T-helper 22 cell (primary cell): Measurements from ENCODE around the gene KNSTRN.

Source experiments
- DNase-seq: peaks from one replicate; pipeline ENCODE4 v3.0.0-alpha.2; 2020; ENCODE audit warnings: low read depth

Gene KNSTRN

DNA sequence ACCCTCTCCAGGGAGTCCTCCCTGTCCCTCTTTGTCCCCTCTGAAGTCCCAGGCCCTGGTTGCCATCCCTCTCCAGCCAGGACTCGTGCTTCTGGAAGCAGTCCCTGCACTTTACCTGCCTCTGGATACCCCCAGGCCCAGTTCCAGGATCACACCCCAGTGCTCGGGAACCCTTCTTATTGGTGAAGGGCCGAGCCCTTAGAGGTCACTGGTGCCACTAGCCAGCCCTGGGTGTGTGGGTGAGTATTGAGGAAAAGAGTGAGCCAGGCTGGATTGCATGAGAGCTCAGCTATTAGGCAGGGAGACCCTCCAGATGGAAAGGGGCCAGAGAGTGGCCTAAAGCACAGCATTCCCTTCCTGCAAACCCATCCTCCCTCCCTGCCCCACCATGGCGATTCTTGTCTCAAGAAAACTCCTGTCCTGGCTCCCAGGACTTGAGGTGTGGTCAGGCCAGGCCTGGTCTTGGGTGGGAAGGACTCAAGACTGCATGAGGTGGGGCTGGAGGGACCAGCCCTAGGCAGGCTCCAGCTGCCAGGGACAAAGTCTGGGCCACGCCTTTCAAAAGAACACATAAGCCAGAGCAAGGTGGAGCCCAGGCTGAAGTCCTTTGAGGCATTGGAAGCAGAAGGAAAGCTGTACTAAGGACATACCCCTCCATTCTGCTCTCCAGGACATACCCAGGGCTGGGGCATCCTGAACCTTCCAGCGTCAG lies 36.5 kb upstream of the KNSTRN start:
- no peak for DNase-seq

DNA sequence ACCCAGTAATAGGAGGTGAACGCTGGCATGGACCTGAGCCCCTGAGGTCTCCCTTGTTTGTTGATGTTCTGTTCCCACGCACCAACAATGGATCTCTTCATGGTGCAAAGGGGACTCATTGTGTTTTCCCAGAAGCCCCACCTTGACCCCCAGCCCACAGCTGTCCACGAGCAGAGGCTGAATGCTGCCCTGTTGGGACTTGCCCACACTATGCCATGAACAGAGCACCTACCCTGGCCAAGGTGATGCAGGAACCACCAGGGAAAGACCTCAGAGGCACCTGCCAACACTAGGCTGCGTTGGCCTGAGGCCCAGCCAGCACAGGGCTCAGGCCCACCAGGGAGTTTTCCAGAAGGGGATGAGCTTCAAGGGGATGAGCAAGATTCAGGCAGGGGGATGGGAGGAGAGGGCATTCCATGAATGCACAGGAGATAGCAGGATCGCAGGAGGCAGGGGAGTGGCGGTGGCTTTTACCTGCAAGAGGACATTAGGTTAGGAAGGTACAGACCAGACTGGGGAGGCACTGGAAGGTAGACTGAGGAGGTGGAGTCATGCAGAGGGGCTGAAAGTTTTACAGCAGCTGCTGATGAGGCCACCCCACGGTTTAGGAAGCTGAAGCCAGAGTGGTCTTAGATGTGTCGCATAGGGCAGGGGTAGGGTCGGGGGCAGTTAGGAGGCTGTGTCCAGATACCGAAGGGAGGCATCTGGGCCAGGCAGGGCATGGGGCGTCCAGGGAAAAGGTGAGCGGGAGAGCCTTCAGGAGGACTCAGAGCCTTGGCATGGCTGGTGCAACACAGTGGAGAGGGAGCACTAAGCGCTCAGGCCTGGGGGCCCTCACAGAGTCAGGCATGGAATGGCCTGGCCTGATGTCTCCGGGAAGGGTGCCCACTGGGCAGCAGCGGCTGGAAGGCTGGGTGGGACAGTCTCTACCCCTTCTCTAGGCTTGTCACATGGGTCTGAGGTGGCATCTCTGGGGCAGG lies 35.7 kb upstream of the KNSTRN start:
- DNase-seq: no peak

DNA sequence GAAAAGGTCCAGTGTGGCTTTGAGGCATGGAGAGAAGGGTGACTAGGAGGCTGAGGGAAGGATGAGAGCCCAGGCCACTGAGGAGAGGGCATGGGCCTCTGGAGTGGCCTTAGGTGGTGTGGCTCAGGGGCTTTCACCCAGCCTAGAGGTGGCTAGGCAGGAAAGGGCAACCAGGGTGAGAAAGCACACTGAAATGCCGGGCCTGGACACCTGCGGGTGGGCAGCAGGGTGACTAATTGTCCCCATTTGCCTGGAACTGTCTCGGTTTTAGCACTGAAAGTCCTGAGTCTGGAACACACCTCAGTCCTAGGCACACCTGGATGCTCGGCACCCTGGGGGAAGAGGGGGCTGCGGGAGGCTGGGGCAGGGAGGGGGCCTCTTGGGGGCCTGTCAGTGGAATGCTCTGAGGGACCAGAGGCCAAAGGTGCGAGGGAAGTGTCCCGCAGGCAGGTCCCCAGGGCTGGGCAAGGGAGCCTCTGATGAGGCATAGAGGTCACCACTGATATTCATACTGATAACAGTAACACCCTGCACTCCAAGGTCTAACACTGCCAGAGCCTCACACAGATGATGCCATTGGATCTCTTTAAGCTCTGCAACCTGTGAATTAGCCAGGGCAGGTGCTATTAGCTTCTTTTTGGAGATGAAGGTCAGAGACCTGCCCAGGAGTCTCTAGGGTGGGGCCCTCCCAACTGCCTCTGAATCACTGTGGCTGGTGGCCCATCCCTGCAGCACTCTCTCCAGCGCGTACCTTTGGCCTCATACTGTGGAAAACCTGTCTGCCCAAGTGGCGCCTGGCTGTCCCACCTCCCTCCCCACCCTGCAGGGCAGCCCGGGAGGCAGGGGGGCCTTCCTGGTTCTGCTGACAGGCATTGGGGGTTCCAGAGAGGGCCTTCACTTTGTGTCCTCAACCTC lies 34.7 kb upstream of the KNSTRN start:
- DNase-seq: no peak

DNA sequence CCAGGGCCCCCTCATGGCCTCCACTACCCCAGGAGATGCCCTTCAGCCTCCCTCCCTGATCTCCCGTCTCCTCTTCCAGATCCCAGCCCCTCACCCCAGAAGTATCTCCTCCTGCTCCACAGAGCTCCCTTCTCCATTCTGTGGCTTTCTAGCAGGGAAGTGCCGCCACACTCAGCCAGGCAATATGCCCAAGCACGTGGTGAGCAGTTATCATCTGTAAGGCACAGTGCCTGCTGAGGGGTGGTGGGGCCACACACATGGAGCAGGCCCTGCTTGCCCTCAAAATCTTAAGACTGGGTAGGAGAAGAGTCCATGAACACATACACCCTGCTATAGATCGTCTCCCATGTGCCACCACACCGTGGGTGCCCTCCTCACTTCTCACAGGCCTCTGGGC lies 34.0 kb upstream of the KNSTRN start:
- no peak for DNase-seq

DNA sequence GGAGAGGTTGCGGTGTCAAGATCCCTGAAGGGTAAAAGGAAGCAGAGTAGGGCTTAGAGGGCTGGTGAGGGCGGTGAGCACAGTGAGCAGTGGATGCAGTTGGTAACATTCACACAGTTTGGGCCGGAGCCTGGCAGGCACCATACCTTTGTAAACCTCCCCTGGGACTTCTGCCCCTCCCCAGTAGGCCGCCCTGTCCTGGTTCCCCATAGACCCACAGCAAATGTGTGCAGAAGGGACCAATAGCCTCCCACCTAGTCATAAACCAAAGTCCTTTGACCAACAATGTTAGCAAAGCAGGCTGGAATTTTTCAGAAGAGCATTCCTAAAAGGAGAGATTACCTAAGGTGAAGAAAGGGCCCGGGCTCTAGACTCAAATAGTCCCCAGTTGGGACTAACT lies 33.4 kb upstream of the KNSTRN start:
- DNase-seq: no peak

DNA sequence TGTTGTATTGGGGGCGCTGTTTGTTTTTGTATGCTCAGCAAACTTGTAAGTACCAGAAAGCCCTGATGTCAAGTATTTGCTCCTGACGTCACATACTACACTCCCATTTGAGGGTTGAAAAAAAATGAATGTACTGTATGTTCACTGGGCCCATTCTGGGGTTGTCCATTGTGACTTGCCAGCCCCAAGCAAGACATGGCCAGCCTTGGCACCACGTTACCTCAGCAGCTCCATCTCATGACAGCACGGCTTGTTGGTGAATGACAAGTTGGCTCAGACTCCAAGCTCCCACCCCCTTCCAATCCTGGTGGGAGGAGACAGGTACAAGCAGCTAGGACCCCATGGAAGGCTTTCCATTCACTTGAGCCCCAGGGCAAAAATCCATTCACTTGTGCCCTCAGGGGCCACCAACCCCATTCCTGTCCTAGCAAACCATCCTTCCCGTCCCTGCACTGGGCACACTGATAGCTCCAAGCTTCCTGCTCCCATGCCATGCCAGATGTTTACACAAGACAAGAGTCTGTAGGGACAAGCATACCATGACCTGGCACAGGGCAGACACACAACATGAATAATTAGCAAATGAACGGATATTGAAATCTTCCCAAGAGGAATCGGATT lies 30.1 kb upstream of the KNSTRN start:
- no peak for DNase-seq

DNA sequence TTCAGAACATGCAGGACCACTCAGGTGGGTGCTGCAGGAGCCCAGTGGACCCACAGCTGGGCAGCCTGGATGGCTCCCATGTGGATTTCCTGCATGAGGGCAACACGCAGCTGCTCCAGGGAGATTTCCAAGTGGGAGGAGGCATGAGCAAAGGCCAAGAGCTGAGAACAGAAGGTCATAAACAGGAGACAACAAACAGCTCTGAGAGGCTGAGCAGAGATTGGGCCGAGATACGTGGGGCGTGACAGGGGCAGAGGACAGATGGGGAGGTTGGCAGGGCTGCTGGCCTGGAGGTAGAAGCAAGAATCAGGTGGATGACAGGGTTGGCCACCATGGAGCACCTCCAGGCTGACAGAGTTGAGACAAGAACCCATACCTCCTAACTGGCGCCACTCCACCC lies 28.8 kb upstream of the KNSTRN start:
- no peak for DNase-seq

DNA sequence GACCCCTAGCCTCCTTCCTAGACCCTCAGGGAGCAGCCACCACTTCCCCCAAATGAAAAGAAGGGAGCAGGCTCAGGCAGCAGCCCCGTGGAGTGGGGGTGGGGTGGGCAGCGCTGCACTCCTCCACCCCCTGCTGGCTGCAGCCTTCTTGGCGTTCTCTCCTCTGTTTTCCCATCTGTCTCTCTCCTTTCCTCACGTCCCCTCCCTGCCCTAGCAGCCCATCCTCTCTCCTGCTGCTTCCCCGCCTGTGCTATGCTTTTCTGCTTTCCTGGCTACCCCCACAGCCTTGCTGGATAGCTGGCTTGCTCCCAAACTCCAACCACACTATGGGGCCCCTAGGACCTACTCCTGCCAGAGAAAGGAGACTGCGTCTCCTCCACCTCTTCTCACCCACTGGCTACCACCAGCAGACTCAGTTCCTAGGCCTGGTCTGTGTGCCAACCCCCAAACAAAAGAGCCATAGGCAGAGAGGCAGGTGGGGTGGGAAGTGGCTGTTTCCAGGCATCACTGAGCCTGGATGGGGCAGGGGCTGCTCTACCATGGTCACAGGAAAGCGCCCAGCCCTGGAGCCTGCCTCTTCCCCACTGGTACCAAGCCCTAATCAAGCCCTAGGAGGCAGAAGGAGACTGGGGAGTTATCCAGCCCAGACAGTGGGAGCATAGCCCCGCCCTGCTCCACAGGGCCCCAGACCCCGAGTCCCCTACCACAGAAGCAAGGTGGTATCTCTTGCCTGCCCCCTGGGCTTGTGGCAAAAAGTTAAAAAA lies 27.9 kb upstream of the KNSTRN start:
- no peak for DNase-seq

DNA sequence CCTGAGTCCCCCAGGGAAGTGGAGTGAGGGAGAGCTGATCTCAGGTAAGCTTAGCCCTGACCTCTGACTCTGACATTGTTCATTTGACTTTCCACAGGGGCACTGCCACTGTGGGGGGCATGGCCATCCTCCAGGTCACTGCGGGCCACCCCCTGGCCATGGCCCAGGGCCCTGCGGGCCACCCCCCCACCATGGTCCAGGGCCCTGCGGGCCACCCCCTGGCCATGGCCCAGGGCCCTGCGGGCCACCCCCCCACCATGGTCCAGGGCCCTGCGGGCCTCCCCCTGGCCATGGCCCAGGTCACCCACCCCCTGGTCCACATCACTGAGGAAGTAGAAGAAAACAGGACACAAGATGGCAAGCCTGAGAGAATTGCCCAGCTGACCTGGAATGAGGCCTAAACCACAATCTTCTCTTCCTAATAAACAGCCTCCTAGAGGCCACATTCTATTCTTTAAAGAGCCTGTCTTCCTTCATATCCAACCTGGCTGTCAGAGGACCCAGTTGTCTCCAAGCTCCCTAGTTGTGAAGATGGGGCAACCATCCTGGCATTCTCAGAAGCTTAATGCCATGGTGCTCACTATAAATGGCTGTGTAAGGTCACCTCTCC lies 26.4 kb upstream of the KNSTRN start:
- DNase-seq: no peak

DNA sequence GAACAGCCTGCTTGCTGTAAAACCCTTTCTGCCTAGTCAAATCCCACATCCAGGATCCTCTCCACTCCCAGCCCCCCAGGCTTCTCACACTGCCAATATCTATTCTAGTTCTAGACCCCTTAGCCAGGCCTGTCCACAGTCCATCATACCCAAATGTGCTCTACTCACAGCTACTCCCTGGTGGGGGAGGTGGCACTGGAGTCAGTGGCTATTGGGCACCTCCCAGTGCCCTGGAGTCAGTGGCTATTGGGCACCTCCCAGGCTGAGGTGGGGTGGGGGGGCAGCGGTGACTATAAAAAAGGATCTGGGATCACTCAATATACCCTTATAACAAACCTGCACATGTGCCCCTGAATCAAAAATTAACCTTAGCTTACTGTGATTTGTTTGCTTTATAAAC lies 25.3 kb upstream of the KNSTRN start:
- DNase-seq: no peak

DNA sequence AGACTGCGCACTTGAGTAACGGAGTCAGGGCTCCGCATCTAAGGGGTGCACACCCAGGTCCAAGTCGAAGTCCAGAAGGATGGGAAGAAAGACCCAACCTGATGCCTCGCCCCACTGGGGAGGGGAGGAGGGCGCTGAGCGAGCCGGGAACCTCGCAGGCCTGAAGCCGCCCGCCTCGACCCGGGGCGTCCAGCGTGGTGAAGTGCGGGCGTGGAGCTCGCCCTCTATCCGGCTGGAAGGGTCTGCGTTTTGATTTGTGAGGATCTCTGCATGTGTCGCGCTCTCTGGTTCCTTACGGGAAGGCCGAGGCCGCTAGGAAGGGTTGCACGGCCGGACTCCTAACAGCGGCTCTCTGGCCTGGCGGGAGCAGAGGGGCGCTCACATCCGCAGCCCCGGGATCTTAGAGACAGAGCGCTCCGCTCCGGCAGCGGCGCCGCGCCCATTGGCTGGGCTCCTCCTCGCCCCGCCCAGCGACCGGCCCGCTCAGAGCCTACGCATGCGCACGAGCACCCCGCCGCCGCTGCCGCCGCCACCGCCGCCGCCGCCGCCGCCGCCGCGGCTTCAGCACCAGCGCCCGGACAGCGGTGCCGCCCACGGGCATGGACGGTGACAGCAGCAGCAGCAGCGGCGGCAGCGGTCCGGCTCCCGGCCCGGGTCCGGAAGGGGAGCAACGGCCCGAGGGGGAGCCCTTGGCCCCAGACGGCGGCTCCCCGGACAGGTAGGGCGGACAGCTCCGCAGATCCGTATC lies 24.6 kb upstream of the KNSTRN start, which contains the start of gene DISP2:
DISP2 (plus strand) TSS at position 497 of the 748 bp plus-strand sequence; CDS start at position 600, 103 bp downstream.
- DNase-seq: peak; percentile 75

DNA sequence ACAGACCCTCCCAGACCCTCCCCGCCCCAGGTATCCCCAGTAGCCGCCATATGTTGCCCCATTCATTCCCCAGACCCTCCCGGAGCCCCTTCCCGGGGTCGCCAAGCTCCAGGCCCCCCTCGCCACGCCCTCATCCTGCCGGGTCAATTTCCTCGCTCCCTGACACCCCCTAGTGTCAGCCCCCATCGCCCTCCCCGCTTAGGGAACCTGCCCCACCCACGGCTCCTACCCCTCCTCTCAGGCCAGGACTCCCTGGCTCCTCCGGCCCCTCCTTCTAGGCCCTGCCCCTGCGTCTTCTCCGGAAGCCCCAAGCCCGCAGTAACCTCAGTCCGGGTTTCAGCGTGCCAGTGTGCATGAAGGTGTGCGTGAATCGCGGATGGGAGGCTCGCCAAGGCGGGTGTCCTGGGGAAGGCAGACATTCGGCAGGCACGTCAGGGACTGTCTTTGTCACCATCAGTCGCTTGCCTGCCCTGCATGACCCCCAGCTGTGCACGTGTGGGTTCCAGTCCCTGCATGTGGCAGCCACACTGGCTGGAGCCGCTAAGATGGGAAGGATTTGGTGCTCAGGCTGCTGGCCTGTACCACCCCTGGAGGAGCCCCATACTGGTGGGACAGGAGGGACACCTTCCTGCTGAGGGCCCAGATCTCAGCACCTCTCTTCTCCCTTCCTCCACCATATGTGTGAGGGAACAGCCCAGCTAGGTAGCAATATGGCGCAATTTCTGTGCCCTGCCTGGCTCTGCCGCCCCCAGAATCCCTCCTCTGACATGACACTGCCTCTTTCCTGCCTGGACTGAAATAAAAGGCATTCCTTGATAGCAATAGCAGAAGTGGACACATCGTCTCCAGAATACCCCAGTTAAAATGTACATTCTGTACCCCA lies 23.8 kb upstream of the KNSTRN start:
- DNase-seq: peak; percentile 17

DNA sequence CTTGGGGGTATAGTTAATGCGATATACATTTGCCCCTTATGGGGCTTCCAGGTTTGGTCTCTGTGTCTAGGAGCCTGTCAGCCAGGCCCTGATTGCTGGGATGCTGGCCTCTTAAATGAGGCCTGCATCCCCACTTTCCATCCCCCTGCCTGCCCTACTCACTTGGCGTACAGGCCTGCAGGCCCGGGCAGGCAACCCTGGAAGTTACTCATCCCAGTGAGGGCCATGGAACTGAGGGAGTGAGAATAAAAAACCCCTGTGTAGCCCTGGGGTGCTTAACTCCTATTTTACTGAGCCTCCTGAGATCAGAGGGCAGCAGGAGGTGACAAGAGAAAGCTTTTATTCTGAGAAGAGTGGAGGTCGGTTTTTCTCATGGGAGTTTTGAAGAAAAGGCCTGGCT lies 22.5 kb upstream of the KNSTRN start:
- no peak for DNase-seq

DNA sequence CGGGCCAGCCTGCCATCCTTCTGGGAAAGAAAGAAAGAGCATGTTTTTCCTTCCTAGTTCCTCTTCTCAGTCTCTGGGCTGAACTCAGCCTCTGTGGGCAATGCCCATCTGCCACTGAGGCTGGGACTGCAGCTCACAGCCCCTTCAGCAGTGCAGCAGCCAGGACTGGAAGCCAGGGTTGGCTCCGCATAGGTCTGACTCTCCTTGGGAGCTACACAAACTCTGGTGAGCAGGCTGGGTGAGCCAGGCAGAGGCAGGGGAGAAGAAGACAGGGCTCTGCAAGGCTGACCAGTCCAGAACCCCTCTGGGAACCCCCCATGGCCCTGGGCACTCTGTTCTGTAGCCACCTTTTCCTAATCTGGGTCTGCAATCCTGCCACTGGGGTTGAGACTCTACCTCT lies 20.9 kb upstream of the KNSTRN start:
- DNase-seq: no peak

DNA sequence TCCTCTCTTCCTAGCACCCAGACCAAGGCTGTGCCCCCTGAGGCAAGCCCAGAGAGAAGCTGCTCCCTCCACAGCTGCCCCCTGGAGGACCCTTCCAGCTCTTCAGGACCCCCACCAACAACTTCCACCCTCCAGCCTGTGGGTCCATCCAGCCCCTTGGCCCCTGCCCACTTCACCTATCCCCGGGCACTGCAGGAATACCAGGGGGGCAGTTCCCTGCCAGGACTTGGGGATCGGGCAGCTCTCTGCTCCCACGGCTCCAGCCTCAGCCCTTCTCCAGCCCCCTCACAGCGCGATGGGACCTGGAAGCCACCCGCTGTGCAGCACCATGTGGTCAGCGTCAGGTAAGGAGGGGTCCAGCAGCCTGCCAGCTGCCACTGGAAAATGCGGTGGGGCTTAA lies 18.9 kb upstream of the KNSTRN start:
- DNase-seq: no peak

DNA sequence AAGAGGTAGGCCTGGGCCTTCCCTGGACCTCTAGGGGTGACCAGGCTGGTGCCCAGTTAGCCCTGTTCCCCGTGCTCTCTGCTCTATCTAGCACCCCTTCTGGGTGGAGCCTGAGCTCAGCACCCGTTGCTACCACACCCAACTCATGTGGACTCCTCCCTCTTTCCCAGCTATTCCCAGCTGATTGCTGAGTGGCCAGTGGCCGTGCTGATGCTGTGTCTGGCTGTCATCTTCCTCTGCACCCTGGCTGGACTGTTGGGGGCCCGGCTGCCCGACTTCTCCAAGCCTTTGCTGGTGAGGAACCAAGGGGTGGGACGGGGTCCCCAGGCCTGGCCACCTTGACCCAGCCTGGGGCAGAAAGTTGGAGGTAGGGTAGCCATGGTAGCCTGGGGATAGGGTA lies 18.3 kb upstream of the KNSTRN start:
- DNase-seq: no peak

DNA sequence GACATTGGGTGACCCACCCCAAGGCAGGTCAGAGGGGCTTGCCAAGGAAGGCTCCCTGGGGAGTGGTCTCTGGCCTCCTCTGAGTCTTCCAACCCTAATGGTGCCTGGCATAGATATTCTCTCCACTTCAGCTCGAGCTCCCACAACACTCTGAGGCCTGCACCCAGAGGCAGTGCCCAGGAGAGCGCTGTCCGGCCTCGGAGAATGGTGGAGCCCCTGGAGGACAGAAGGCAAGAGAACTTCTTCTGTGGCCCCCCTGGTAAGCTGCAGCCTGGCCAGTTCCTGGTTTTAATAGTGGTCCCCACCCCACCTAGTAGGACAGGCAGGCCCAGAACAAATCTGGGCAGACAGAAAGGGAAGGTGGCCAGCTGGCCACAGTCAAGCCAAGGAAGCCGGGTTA lies 17.5 kb upstream of the KNSTRN start:
- DNase-seq: no peak

DNA sequence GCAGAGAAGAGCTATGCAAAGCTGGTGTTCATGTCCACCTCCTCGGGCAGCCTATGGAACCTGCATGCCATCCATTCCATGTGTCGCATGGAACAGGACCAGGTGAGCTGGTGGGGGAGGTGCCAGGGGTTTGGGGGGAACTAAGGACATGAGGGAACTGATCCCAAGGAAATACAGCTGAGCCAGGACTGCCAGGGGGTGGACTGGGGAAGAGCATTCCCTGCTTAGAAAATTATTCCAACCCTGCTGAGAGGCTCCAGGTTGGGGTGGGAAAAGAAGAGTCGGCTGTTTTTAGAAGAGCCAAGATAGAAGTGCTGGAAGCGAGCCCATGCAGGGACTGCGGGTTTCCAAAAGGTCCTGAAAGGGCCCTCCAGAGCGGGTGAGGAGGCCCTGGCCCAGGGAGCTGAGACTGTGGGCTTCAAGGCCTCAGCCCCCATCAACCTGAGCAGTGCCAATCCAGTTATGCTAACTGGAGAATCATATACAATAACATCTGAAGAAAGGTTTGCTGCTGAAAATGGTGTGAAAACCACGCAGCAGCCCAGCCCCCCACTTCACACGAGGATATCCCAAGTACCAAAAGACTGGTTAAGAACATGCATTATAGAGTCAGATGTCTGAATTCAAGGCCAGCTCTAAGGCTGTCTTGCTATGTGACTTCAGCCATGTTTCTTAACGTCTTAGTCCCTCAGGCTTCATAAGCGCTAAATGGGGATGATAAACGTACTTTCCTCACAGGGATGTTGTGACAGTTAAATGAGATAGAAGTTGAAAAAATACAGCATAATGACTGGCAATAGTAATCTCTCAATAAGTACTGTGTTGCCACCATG lies 16.7 kb upstream of the KNSTRN start:
- DNase-seq: no peak
